ENCODE measurements around the gene NOL4L.

Gene NOL4L

DNA sequence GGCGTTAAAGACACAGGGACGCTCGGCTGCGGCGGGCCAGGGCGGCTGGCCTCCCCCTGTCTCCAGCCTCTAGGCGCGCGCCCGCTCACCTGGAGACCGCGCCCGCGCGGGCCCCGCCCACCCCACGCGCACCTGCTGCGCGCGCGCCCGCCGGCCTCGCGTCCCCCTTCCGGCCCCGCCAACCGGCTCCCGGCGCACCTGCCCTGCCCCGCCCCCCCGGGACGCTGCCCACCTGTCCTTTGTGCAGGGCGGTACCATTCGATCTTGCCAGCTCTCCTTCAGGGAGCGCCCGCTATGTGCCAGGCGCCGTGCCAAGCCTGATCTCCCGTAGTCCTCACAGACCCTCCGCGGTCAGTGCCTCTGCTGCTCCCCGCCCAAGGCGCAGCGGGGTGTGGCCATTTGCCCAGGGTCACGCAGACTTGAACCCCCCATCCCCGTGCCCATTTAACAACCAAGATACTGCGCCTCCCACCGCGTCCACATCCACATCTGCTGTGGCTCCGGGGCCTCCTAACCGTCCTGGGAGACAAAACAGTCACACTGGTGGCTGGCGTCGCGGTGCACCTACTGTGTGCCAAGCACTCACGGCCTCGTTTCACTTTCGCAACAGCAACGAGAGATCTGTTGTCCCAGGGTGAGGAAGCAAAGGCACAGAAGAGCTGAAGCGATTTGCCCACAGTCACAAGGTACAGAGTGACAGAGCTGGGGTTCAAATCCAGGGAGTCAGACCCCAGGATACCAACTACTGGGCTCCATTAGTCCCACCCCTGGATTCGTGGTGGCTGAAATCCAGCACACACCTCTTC, 48.1 kb downstream of the NOL4L start:
- H3K4me3 ChIP-seq (ENCODE audit: low read depth, low read length) = peak overlapping the region; percentile 61
- H3K27me3 ChIP-seq (ENCODE audit: control insufficient read depth, insufficient read depth, low read length) = peaks cover 32% of the 10 kb centered on the region
- H3K27ac ChIP-seq (ENCODE audit: low read depth, low read length) = no peak overlapping the region
- H3K4me1 ChIP-seq (ENCODE audit: control insufficient read depth, insufficient read depth, low read length) = peaks cover 28% of the 10 kb centered on the region
- no peak overlapping the region for H3K9ac ChIP-seq (ENCODE audit: low read depth, low read length)
- H3K9me3 ChIP-seq (ENCODE audit: control insufficient read depth, insufficient read depth, low read length) = no peaks in the 10 kb centered on the region
- H3K36me3 ChIP-seq (ENCODE audit: control insufficient read depth, insufficient read depth, low read length) = no peaks in the 10 kb centered on the region

DNA sequence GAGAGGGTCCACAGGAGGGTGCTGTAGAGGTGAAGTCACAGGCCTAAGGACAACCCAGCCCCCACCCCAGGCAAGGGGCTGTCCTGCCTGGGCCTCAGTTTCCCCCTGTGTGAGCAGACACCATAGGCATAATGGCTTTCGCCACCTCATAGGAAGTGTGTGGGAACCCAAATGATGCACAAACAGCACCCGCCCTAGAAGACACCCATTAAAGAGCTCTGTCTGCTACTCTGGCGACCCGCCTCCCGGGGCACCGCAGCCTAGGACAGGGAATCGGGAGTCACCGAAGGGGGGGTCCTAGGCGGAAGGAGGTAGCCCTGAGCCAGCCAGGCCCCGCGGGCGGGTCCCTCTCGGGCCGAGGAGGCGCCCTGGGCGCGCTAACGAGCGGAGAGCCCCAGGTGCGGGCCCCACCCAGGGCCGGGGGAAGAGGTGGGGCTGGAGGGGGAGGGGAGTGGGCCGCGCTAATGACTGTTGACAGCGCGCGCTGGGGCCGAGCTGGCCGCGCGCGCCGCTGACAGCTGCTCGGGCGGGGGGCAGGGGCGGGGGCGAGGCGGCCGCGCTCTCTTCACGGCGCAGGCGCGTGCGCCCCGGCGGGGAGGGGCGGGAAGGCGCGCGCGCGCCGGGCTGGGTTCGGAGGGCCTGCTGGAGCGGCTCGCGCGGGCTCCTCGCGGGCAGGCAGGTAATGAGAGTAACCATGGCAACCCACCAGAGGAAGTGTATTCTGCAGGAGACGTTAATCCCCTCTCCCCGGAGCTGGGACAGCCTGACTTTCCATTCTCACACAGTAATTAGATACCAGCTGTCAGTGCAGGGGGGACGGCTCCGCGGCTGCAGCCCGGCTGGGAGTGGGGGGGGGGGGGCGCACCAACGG, 48.9 kb downstream of the NOL4L start:
- Histone ChIP-seq H3K27ac (ENCODE audit: low read depth, low read length) (no peak overlapping the region), H3K4me3 (ENCODE audit: low read depth, low read length) (peak overlapping the region; percentile 61), H3K27me3 (ENCODE audit: control insufficient read depth, insufficient read depth, low read length) (peaks cover 32% of the 10 kb centered on the region), H3K9ac (ENCODE audit: low read depth, low read length) (no peak overlapping the region), H3K9me3 (ENCODE audit: control insufficient read depth, insufficient read depth, low read length) (no peaks in the 10 kb centered on the region), H3K4me1 (ENCODE audit: control insufficient read depth, insufficient read depth, low read length) (peaks cover 28% of the 10 kb centered on the region), H3K36me3 (ENCODE audit: control insufficient read depth, insufficient read depth, low read length) (no peaks in the 10 kb centered on the region)

DNA sequence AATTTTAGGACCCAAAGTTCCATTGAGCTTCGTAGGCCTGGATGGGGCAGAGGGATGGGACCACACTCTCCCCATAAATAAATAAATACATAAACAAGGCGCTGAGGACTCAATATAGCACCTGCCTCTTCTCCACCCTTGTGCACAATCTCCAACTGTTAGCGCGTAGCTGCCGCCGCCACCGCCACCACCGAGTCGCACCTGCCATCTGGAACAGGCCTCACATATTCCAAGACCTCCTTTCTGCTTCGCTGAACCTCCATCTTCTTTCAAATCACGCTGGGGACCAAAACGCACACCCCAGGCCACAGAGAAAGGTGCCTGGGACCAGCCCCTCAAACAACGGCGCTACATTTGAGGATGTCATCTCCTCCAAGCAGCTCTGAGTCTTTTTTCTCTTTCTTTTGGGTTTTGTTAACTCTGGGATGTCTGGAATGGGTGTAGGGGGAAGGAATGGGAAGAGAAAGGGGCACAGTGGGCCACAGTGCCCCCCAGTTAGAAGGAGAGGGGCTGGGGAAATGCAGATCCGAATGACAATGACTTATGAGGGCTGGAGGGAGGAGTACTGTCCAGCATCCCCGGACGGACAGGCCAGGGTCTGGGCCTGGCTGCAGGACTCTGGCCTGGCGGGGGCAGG, 49.7 kb downstream of the NOL4L start:
- Histone ChIP-seq H3K36me3 (ENCODE audit: control insufficient read depth, insufficient read depth, low read length) (no peaks in the 10 kb centered on the region), H3K4me3 (ENCODE audit: low read depth, low read length) (no peak overlapping the region; the same call in 1 of the 2 replicates), H3K27ac (ENCODE audit: low read depth, low read length) (no peak overlapping the region), H3K27me3 (ENCODE audit: control insufficient read depth, insufficient read depth, low read length) (peaks cover 32% of the 10 kb centered on the region), H3K9me3 (ENCODE audit: control insufficient read depth, insufficient read depth, low read length) (no peaks in the 10 kb centered on the region), H3K4me1 (ENCODE audit: control insufficient read depth, insufficient read depth, low read length) (peaks cover 28% of the 10 kb centered on the region), H3K9ac (ENCODE audit: low read depth, low read length) (no peak overlapping the region)

DNA sequence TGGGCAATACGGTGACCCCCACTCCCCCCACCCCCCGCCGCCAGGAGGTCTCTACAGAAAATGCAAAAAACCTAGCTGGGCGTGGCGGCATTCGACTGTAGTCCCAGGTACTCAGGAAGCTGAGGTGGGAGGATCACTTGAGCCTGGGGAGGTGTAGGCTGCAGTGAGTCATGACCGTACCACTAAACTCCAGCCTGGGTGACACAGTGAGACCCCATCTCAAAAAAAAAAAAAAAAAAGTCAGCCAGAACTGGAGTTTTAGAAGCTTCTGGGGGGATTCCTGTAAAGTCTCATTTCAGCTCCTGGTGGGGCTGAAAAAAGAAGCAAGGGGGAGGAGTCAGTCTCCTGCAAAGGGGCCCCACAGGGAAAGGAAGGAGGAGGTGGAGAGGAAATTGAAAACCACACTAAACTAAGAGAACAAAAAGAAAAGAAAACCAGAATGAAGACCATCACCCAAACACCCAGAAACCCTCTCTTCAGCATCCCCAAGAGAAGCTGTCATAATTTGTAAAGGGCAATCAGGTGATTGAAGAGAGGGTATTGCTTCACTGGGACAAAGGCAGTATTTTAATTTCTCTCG, 50.4 kb downstream of the NOL4L start:
- Histone ChIP-seq H3K4me3 (ENCODE audit: low read depth, low read length) (no peak overlapping the region), H3K9ac (ENCODE audit: low read depth, low read length) (no peak overlapping the region), H3K27ac (ENCODE audit: low read depth, low read length) (no peak overlapping the region), H3K27me3 (ENCODE audit: control insufficient read depth, insufficient read depth, low read length) (peaks cover 30% of the 10 kb centered on the region), H3K36me3 (ENCODE audit: control insufficient read depth, insufficient read depth, low read length) (no peaks in the 10 kb centered on the region), H3K9me3 (ENCODE audit: control insufficient read depth, insufficient read depth, low read length) (no peaks in the 10 kb centered on the region), H3K4me1 (ENCODE audit: control insufficient read depth, insufficient read depth, low read length) (peaks cover 28% of the 10 kb centered on the region)

DNA sequence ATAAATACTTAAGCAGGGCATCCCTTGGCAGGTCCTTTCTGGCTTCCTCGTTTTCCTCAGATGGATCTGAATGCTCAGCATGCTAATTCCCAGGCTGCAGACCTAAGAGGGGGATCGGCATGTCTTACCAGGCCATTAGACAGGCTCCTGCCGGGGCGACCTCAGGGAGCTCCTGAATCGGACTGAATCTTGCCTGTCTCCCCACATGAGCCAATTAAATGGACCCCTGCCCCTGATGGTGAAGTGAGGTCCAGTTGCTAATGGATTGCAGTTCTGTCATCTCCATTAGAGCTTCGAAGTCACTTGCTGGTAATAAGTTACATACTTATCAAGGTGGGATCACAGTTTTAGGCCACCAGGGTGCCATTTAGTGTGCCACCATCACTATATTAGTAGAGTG, 51.4 kb downstream of the NOL4L start:
- H3K4me3 ChIP-seq (ENCODE audit: low read depth, low read length) = no peak overlapping the region
- H3K27ac ChIP-seq (ENCODE audit: low read depth, low read length) = no peak overlapping the region
- no peaks in the 10 kb centered on the region for H3K36me3 ChIP-seq (ENCODE audit: control insufficient read depth, insufficient read depth, low read length)
- peaks cover 22% of the 10 kb centered on the region for H3K27me3 ChIP-seq (ENCODE audit: control insufficient read depth, insufficient read depth, low read length)
- no peak overlapping the region for H3K9ac ChIP-seq (ENCODE audit: low read depth, low read length)
- no peaks in the 10 kb centered on the region for H3K9me3 ChIP-seq (ENCODE audit: control insufficient read depth, insufficient read depth, low read length)
- peaks cover 28% of the 10 kb centered on the region for H3K4me1 ChIP-seq (ENCODE audit: control insufficient read depth, insufficient read depth, low read length)

DNA sequence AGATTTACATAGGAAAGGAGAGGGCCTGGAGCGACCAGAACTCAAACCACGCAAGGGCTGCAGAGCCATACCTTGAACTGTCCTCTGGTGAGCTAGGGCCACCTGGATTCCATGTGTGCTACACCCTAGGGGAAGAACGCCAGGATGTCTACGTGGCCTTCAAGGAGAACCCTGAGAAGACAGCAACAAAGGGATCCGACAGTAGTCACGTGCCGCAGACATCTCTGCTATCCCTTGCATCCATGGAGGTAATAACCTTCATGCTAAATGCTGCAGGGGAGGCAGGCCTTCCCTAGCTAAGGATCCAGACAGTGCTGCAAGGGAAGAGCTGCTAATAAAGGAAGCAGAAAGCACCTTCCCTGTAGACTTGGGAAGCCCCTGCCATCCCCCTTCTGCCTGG, 52.9 kb downstream of the NOL4L start:
- peaks cover 17% of the 10 kb centered on the region for H3K27me3 ChIP-seq (ENCODE audit: control insufficient read depth, insufficient read depth, low read length)
- H3K27ac ChIP-seq (ENCODE audit: low read depth, low read length) = no peak overlapping the region
- no peaks in the 10 kb centered on the region for H3K9me3 ChIP-seq (ENCODE audit: control insufficient read depth, insufficient read depth, low read length)
- H3K4me3 ChIP-seq (ENCODE audit: low read depth, low read length) = no peak overlapping the region
- H3K9ac ChIP-seq (ENCODE audit: low read depth, low read length) = no peak overlapping the region
- H3K4me1 ChIP-seq (ENCODE audit: control insufficient read depth, insufficient read depth, low read length) = peaks cover 19% of the 10 kb centered on the region
- no peaks in the 10 kb centered on the region for H3K36me3 ChIP-seq (ENCODE audit: control insufficient read depth, insufficient read depth, low read length)

DNA sequence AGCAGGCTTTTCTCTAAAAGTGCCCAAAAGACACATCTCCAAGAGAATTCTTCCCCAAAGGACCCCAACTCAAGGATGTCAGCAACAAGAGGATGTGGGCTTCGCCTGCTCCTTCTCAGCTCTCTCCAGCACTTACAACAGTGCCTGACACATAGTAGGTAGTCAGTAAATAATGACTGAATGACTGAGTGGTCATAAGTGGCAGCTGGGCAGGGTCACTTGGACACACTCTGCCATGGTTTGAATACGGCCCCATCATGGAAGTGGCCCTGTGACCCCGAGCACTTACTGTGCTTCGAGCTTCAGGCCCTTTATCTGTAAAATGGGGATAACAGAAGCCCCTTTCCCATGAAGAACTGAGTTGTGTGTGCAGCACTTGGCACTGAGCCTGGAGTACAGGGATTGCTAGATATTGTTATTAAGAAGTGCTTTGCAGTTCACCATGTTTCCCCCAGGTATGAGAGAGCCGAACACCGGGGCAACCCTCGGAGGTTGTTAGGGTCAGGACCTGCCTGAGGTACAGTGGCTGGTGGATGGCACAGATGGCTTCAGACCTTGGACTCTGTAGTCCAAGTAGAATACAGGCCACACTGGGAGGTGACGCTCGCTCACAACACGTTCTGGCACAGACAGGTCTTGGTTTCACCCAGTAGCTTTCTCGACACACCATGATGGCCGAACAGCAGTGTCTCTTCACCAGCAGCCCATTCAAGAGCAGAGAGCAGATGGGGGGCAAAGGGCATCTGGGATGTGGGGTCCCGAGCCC, 56.0 kb downstream of the NOL4L start:
- H3K9ac ChIP-seq (ENCODE audit: low read depth, low read length) = no peak overlapping the region
- H3K36me3 ChIP-seq (ENCODE audit: control insufficient read depth, insufficient read depth, low read length) = no peaks in the 10 kb centered on the region
- no peak overlapping the region for H3K4me3 ChIP-seq (ENCODE audit: low read depth, low read length)
- no peak overlapping the region for H3K27ac ChIP-seq (ENCODE audit: low read depth, low read length)
- peaks cover 4% of the 10 kb centered on the region for H3K27me3 ChIP-seq (ENCODE audit: control insufficient read depth, insufficient read depth, low read length)
- H3K9me3 ChIP-seq (ENCODE audit: control insufficient read depth, insufficient read depth, low read length) = no peaks in the 10 kb centered on the region
- H3K4me1 ChIP-seq (ENCODE audit: control insufficient read depth, insufficient read depth, low read length) = no peaks in the 10 kb centered on the region; the same call in 1 of the 2 replicates

DNA sequence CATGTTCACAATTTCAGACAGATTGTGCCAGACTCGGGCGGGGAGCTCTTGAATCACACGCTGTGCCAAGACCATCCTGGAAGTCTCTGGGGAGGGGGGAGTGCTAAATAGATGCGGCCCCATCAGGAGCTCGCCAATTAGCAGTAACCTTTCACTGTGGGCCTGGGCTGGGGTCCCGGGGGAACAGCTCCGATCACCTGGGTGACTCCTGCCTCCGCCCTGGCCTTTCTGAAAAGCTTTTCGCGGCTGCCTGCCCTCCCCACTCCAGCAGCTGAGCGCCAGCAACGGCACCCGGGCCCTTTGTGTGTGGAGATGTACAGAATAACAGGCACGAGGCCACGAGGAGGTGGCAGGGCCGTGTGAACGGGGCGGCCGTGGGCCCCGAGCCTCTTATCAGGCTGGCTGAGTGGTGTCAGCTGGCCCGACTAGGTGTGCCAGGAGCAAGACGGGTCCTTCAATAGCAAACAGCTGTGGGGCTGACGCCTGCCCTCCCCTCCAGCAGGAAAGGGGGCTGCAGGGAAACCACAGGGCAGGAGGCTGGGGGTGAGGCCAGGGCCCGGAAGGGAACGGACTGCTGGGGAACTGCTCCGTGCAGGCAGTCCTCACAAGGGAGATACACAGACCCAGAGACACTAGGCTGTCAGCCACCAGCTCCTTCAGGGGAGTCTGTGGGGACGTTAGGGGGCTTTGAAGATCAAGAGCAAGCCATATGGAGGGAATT, 56.8 kb downstream of the NOL4L start:
- no peak overlapping the region for H3K4me3 ChIP-seq (ENCODE audit: low read depth, low read length)
- no peak overlapping the region for H3K9ac ChIP-seq (ENCODE audit: low read depth, low read length)
- no peaks in the 10 kb centered on the region for H3K36me3 ChIP-seq (ENCODE audit: control insufficient read depth, insufficient read depth, low read length)
- peak overlapping the region; percentile 14 for H3K27ac ChIP-seq (ENCODE audit: low read depth, low read length)
- H3K4me1 ChIP-seq (ENCODE audit: control insufficient read depth, insufficient read depth, low read length) = no peaks in the 10 kb centered on the region; the same call in 1 of the 2 replicates
- H3K9me3 ChIP-seq (ENCODE audit: control insufficient read depth, insufficient read depth, low read length) = no peaks in the 10 kb centered on the region
- peaks cover 4% of the 10 kb centered on the region; the same call in 1 of the 2 replicates for H3K27me3 ChIP-seq (ENCODE audit: control insufficient read depth, insufficient read depth, low read length)

DNA sequence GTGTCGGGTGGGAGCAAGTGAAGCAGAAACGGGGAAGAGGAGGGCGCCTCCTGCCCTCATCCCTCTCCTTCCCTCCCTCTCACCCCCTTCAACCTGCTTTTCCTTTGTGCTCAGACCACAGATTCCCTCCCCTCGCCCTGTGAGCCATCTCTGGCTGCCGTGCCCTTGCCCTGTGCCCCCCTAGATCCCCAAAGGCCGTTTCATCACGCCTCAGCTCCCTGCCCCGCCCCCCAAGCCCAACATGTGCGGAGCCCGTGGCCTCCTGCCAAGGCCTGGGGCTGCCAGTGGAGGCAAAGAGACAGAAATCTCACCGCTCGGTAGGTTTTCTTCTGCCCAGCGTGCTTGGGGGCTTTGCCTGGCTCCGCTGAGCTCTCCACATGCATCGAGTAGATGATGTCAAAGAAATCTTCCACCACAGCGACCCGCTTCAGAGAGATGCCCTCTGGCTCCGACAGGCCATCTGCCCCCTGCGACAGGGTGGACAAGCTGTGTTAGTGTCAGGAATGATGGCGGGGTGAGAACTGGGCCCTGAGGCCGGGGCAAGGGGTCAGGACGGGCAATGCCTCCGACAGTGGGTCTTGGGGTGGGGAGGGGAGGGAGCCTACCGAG, 57.6 kb downstream of the NOL4L start:
- peak overlapping the region; percentile 14 for H3K27ac ChIP-seq (ENCODE audit: low read depth, low read length)
- no peak overlapping the region for H3K4me3 ChIP-seq (ENCODE audit: low read depth, low read length)
- H3K9me3 ChIP-seq (ENCODE audit: control insufficient read depth, insufficient read depth, low read length) = no peaks in the 10 kb centered on the region
- no peaks in the 10 kb centered on the region for H3K36me3 ChIP-seq (ENCODE audit: control insufficient read depth, insufficient read depth, low read length)
- H3K9ac ChIP-seq (ENCODE audit: low read depth, low read length) = no peak overlapping the region
- peaks cover 4% of the 10 kb centered on the region; the same call in 1 of the 2 replicates for H3K27me3 ChIP-seq (ENCODE audit: control insufficient read depth, insufficient read depth, low read length)
- no peaks in the 10 kb centered on the region; the same call in 1 of the 2 replicates for H3K4me1 ChIP-seq (ENCODE audit: control insufficient read depth, insufficient read depth, low read length)

Data from HUES48 (cell line).